HCT116 (cell line): ENCODE results near the gene PTPRR. TPM values are rescaled to one million over a fixed set of nuclear protein-coding genes. Genes with fewer than 3 reads are reported as not detected.

Experiments used
- ATAC-seq: fragments of 200-7000 bp; cut with Tn5 transposase; 2 replicates; pipeline ENCODE4 v1.9.1; 2020; ENCODE audit warnings: mild to moderate bottlenecking, moderate library complexity
- BruUV-seq: library from RNA; stranded (reverse); fragments of 400-500 nt; replicated peaks from 2 replicates; lab custom pipeline; 2021; lab: Mats Ljungman, UMichigan
- CTCF ChIA-PET: fragments of 300-600 bp; sonication (Branson Sonifier 250); formaldehyde crosslinking; loops from one replicate; lab custom pipeline; 2021; ENCODE audit warnings: antibody characterized with exemption; lab: Charles Lee
- POLR2A ChIA-PET: fragments of 300-600, 350-600 bp; sonication (Branson Sonifier 250); formaldehyde crosslinking; loops from one replicate; lab custom pipeline; 2021; ENCODE audit warnings: antibody characterized with exemption; lab: Charles Lee
- RAD21 ChIA-PET, 2 experiments: fragments of 300-600 bp; sonication (Branson Sonifier 250); formaldehyde crosslinking; loops; one replicate each; lab custom pipeline; 2023; ENCODE audit warnings: low total read pairs in 2 of 2; ENCODE audit not compliant: uncharacterized antibody in 2 of 2, unreplicated experiment in 2 of 2, low non-redundant PET in 1 of 2; lab: Charles Lee
- DNase-seq: peaks from one replicate; pipeline ENCODE4 v3.0.0-alpha.2; 2010; ENCODE audit warnings: low read depth, low spot score
- H2AFZ ChIP-seq: fragments of 200-600 bp; shearing (Covaris generic), sonication (generic); 2 replicates; pipeline ENCODE4 v1.6.1; 2017; ENCODE audit warnings: low read depth, mixed run types, mixed read lengths, antibody characterized with exemption, low read length; ENCODE audit not compliant: poor library complexity, severe bottlenecking
- H3K27ac ChIP-seq: 2 replicates; pipeline ENCODE4 v1.5.1; 2012; ENCODE audit warnings: low read depth, low read length
- H3K27me3 ChIP-seq: fragments of 200-600 bp; sonication (generic); 2 replicates; pipeline ENCODE4 v1.6.1; 2016; ENCODE audit warnings: mixed run types, low read length, mixed read lengths; ENCODE audit not compliant: insufficient read depth
- H3K36me3 ChIP-seq, 2 experiments: fragments of 200-500 bp in 1 of 2; fragments of 200-600 bp in 1 of 2; sonication (Bioruptor generic) in 1 of 2; sonication (generic) in 1 of 2; 2 replicates each; pipeline versions ENCODE4 v1.5.1 to v1.6.1; 2014 to 2016; ENCODE audit warnings: low read length in 2 of 2, inconsistent platforms in 1 of 2, mixed read lengths in 1 of 2, mixed run types in 1 of 2; ENCODE audit not compliant: insufficient read depth in 2 of 2, control insufficient read depth in 1 of 2
- H3K4me1 ChIP-seq, 2 experiments: fragments of 200-600 bp in 1 of 2; sonication (generic) in 1 of 2; 2 replicates each; pipeline versions ENCODE4 v1.5.1 to v1.6.1; 2012 to 2017; ENCODE audit warnings: low read length in 2 of 2, inconsistent platforms in 1 of 2, mild to moderate bottlenecking in 1 of 2, mixed read lengths in 1 of 2, mixed run types in 1 of 2, moderate library complexity in 1 of 2; ENCODE audit not compliant: insufficient read depth in 2 of 2, control insufficient read depth in 1 of 2
- H3K4me2 ChIP-seq: fragments of 200-600 bp; sonication (generic); 2 replicates; pipeline ENCODE4 v1.6.1; 2017; ENCODE audit warnings: mixed run types, low read length, mixed read lengths
- H3K4me3 ChIP-seq, 2 experiments: fragments of 200-600 bp in 1 of 2; sonication (generic) in 1 of 2; replicated peaks in 1 of 2; 2 replicates each; pipeline ENCODE4 v1.5.1; 2011 to 2016; ENCODE audit warnings: low read length in 2 of 2, control low read depth in 1 of 2, low read depth in 1 of 2, mild to moderate bottlenecking in 1 of 2, mixed read lengths in 1 of 2, mixed run types in 1 of 2
- H3K79me2 ChIP-seq: fragments of 200-600 bp; sonication (generic); 2 replicates; pipeline ENCODE4 v1.6.1; 2017; ENCODE audit warnings: mild to moderate bottlenecking, mixed run types, low read length, moderate library complexity, mixed read lengths; ENCODE audit not compliant: insufficient read depth
- H3K9ac ChIP-seq: fragments of 200-600 bp; sonication (generic); 2 replicates; pipeline ENCODE4 v1.6.1; 2016; ENCODE audit warnings: low read length, mixed read lengths
- H3K9me2 ChIP-seq: fragments of 200-600 bp; sonication (generic), shearing (Covaris generic); 2 replicates; pipeline ENCODE4 v1.6.1; 2017; ENCODE audit warnings: mixed run types, mild to moderate bottlenecking, moderate library complexity; ENCODE audit not compliant: insufficient read depth
- H3K9me3 ChIP-seq, 2 experiments: fragments of 200-500 bp in 1 of 2; fragments of 200-600 bp in 1 of 2; sonication (Bioruptor generic) in 1 of 2; sonication (generic) in 1 of 2; 2 replicates each; pipeline ENCODE4 v1.6.1; 2014 to 2017; ENCODE audit warnings: low read length in 2 of 2, mixed read lengths in 2 of 2, inconsistent platforms in 1 of 2, low read depth in 1 of 2, mild to moderate bottlenecking in 1 of 2, mixed run types in 1 of 2, moderate library complexity in 1 of 2; ENCODE audit not compliant: control insufficient read depth in 1 of 2, insufficient read depth in 1 of 2
- H4K20me1 ChIP-seq: fragments of 200-600 bp; sonication (generic), shearing (Covaris generic); 2 replicates; pipeline ENCODE4 v1.6.1; 2017; ENCODE audit warnings: mixed run types, mild to moderate bottlenecking, moderate library complexity; ENCODE audit not compliant: insufficient read depth
- CBX3 ChIP-seq: IDR thresholded peaks from 2 replicates; pipeline ENCODE4 v1.6.1; 2012; ENCODE audit warnings: low read depth
- CEBPB ChIP-seq: IDR thresholded peaks from 2 replicates; pipeline ENCODE4 v1.6.1; 2012; ENCODE audit warnings: low read depth
- POLR2A ChIP-seq: IDR thresholded peaks from 2 replicates; pipeline ENCODE4 v1.7.0; 2011; ENCODE audit warnings: borderline replicate concordance; ENCODE audit not compliant: insufficient read depth, insufficient read length; ENCODE audit errors: extremely low read depth
- RAD21 ChIP-seq: IDR thresholded peaks from 2 replicates; pipeline ENCODE4 v1.6.1; 2012; ENCODE audit warnings: low read depth, mild to moderate bottlenecking
- SIN3A ChIP-seq: IDR thresholded peaks from 2 replicates; pipeline ENCODE4 v1.6.1; 2012; ENCODE audit warnings: low read depth
- YY1 ChIP-seq: IDR thresholded peaks from 2 replicates; pipeline ENCODE4 v1.6.1; 2011; ENCODE audit warnings: low read length, low read depth, moderate library complexity, mild to moderate bottlenecking; ENCODE audit not compliant: insufficient replicate concordance; ENCODE audit errors: extremely low read depth
- ZNF274 ChIP-seq: fragments of 200-500 bp; sonication (Bioruptor generic); IDR thresholded peaks from 2 replicates; pipeline ENCODE4 v1.6.1; 2014; ENCODE audit warnings: mild to moderate bottlenecking, low read depth, low read length, inconsistent platforms
- intact Hi-C: fragments of 100-400 bp; cut with micrococcal nuclease; formaldehyde crosslinking; loops from 2 replicates; pipeline ENCODE4 v1.10.0; 2022
- total RNA-seq: library from RNA; stranded (reverse); gene quantifications from one replicate; pipeline ENCODE4 v1.2.1, GENCODE V29; 2021; ENCODE audit not compliant: unreplicated experiment
- TF ChIP-seq, protein P1 (sequence below): IDR thresholded peaks from 2 replicates; pipeline ENCODE4 v1.6.1; 2012; ENCODE audit warnings: low read depth

Gene PTPRR
- total RNA-seq, 1 experiment from 2014 or later = 0.27 TPM

DNA sequence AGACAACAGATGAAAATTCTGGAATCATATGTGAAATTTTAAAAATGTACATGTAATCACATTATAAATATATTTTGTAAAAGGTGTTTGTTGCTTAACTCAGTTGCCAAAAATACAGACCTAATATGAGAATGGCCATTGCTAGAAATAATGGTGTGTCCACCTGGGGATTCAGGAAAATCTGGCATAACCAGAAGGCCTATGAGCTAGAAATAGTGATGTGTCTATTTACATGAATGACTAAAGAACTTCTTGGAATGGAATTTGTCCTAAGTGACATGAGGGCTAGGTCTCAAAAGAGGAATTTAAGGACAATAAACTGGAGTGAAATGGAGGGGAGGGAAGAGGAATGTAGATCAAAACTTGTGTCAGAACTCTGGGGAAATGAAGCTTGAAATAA, 126.4 kb downstream of the PTPRR start:
- no peaks in the 10 kb centered on the region for H3K36me3 ChIP-seq
- ATAC-seq = no peak
- intact Hi-C loops = no loop called here
- H3K27ac ChIP-seq = no peak overlapping the region
- BruUV-seq = no TSS peak
- no peaks in the 10 kb centered on the region for H3K27me3 ChIP-seq
- ChIA-PET RAD21 (no interaction called here), CTCF (no interaction called here), POLR2A (no interaction called here)
- TF ChIP-seq CEBPB (no peak), POLR2A (no peak), RAD21 (no peak), SIN3A (no peak), YY1 (no peak), CBX3 (no peak), ZNF274 (no peak)
- TF ChIP-seq, protein P1, sequence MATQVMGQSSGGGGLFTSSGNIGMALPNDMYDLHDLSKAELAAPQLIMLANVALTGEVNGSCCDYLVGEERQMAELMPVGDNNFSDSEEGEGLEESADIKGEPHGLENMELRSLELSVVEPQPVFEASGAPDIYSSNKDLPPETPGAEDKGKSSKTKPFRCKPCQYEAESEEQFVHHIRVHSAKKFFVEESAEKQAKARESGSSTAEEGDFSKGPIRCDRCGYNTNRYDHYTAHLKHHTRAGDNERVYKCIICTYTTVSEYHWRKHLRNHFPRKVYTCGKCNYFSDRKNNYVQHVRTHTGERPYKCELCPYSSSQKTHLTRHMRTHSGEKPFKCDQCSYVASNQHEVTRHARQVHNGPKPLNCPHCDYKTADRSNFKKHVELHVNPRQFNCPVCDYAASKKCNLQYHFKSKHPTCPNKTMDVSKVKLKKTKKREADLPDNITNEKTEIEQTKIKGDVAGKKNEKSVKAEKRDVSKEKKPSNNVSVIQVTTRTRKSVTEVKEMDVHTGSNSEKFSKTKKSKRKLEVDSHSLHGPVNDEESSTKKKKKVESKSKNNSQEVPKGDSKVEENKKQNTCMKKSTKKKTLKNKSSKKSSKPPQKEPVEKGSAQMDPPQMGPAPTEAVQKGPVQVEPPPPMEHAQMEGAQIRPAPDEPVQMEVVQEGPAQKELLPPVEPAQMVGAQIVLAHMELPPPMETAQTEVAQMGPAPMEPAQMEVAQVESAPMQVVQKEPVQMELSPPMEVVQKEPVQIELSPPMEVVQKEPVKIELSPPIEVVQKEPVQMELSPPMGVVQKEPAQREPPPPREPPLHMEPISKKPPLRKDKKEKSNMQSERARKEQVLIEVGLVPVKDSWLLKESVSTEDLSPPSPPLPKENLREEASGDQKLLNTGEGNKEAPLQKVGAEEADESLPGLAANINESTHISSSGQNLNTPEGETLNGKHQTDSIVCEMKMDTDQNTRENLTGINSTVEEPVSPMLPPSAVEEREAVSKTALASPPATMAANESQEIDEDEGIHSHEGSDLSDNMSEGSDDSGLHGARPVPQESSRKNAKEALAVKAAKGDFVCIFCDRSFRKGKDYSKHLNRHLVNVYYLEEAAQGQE = no peak
- H4K20me1 ChIP-seq = no peaks in the 10 kb centered on the region
- no peak overlapping the region for H3K4me3 ChIP-seq
- no peak overlapping the region for H3K9ac ChIP-seq
- H3K79me2 ChIP-seq = no peaks in the 10 kb centered on the region
- H3K4me1 ChIP-seq = no peaks in the 10 kb centered on the region
- no peaks in the 10 kb centered on the region for H3K9me3 ChIP-seq
- H2AFZ ChIP-seq = no peak overlapping the region
- no peak for DNase-seq
- H3K9me2 ChIP-seq = no peaks in the 10 kb centered on the region
- H3K4me2 ChIP-seq = no peak overlapping the region
